BLaER1 (cell line): ENCODE results near the gene HNRNPUL2.

Experiments
- H3K27ac ChIP-seq: shearing (Covaris generic); formaldehyde crosslinking; 2 replicates; pipeline ENCODE4 v1.8.1; 2022
- H3K27me3 ChIP-seq: shearing (Covaris generic); formaldehyde crosslinking; 2 replicates; pipeline ENCODE4 v1.8.1; 2022
- H3K36me3 ChIP-seq: shearing (Covaris generic); formaldehyde crosslinking; 2 replicates; pipeline ENCODE4 v1.8.1; 2022
- H3K4me1 ChIP-seq: shearing (Covaris generic); formaldehyde crosslinking; 2 replicates; pipeline ENCODE4 v1.8.1; 2022
- H3K4me2 ChIP-seq: shearing (Covaris generic); formaldehyde crosslinking; 2 replicates; pipeline ENCODE4 v1.8.1; 2022
- H3K4me3 ChIP-seq: shearing (Covaris generic); formaldehyde crosslinking; 2 replicates; pipeline ENCODE4 v1.8.1; 2022
- H3K9ac ChIP-seq: shearing (Covaris generic); formaldehyde crosslinking; 2 replicates; pipeline ENCODE4 v1.8.1; 2022
- H3K9me3 ChIP-seq: shearing (Covaris generic); formaldehyde crosslinking; 2 replicates; pipeline ENCODE4 v1.8.1; 2022
- H4K20me1 ChIP-seq: shearing (Covaris generic); formaldehyde crosslinking; 2 replicates; pipeline ENCODE4 v1.8.1; 2022
- Cebpa-rat ChIP-seq: shearing (Covaris generic); IDR thresholded peaks from 2 replicates; pipeline ENCODE4 v1.8.1; 2022

Gene HNRNPUL2

GRCh38 chr11:62673196-62673525 lies 54.1 kb downstream of the HNRNPUL2 start:
- H3K9ac ChIP-seq = peak overlapping the region; percentile 95; the same call in 1 of the 2 replicates
- no peak overlapping the region for H3K27ac ChIP-seq
- H3K4me1 ChIP-seq = peaks cover 59% of the 10 kb centered on the region
- H3K36me3 ChIP-seq = peaks cover 63% of the 10 kb centered on the region
- peak overlapping the region; percentile 87; the same call in 1 of the 2 replicates for H3K4me3 ChIP-seq
- H3K9me3 ChIP-seq = no peaks in the 10 kb centered on the region
- peaks cover 37% of the 10 kb centered on the region for H4K20me1 ChIP-seq
- H3K4me2 ChIP-seq = peak overlapping the region; percentile 91
- no peaks in the 10 kb centered on the region for H3K27me3 ChIP-seq
- TF ChIP-seq Cebpa-rat = no peak

GRCh38 chr11:62671608-62672389 lies 55.5 kb downstream of the HNRNPUL2 start, which contains the start of the genes LBHD1 and UQCC3:
TSS of gene LBHD1 (minus strand) at chr11:62672267. CDS start at chr11:62670031, 2,236 bp downstream.
TSS of gene UQCC3 (plus strand) at chr11:62671673. CDS start at chr11:62671746, 73 bp downstream.
- H3K9me3 ChIP-seq = no peaks in the 10 kb centered on the region
- H3K9ac ChIP-seq = peak within 1 kb of the TSS; percentile 95
- peaks cover 59% of the 10 kb centered on the region for H3K4me1 ChIP-seq
- H4K20me1 ChIP-seq = peaks cover 31% of the 10 kb centered on the region
- no peaks in the 10 kb centered on the region for H3K27me3 ChIP-seq
- TF ChIP-seq Cebpa-rat = no peak
- H3K4me2 ChIP-seq = peak within 1 kb of the TSS; percentile 91
- peak within 1 kb of the TSS; percentile 87 for H3K4me3 ChIP-seq
- H3K36me3 ChIP-seq = peaks cover 61% of the 10 kb centered on the region
- peak within 1 kb of the TSS; percentile 86 for H3K27ac ChIP-seq

DNA sequence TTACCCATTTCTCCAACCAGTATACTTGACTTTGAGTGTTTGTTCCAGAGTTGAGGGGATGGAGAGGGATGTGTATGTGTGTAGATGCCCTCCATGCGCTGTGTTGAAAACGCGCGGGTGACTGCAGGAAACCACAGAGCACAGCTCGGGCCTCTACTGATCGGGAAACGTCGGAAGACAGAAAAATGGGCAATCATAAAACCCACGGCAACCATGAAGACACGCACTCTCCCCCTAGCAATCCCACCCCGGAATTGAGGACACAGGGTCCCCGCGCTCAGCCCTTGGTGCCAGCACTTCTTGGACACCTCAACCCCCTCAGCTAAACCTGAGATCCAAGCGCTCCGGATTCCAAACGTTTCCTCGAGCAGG lies 56.0 kb downstream of the HNRNPUL2 start:
- H3K4me3 ChIP-seq = peak overlapping the region; percentile 87
- H3K4me2 ChIP-seq = peak overlapping the region; percentile 91
- no peaks in the 10 kb centered on the region for H3K27me3 ChIP-seq
- H3K9me3 ChIP-seq = no peaks in the 10 kb centered on the region
- TF ChIP-seq Cebpa-rat = no peak
- peak overlapping the region; percentile 95 for H3K9ac ChIP-seq
- H4K20me1 ChIP-seq = peaks cover 31% of the 10 kb centered on the region
- peaks cover 61% of the 10 kb centered on the region for H3K36me3 ChIP-seq
- peak overlapping the region; percentile 86 for H3K27ac ChIP-seq
- H3K4me1 ChIP-seq = peaks cover 62% of the 10 kb centered on the region

- no peak overlapping the region for H3K4me3 ChIP-seq
- TF ChIP-seq Cebpa-rat = no peak
- H3K4me1 ChIP-seq = peaks cover 66% of the 10 kb centered on the region
- H3K27ac ChIP-seq = no peak overlapping the region
- no peaks in the 10 kb centered on the region for H3K9me3 ChIP-seq
- H3K36me3 ChIP-seq = peaks cover 47% of the 10 kb centered on the region
- H3K9ac ChIP-seq = 0 out of 2 replicates have a peak overlapping the region, but pooled peaks have one; percentile 5
- peak overlapping the region; percentile 91 for H3K4me2 ChIP-seq
- H3K27me3 ChIP-seq = no peaks in the 10 kb centered on the region
- H4K20me1 ChIP-seq = peaks cover 31% of the 10 kb centered on the region
Measured at GRCh38 chr11:62669420-62670161, 57.7 kb downstream of the HNRNPUL2 start.

DNA sequence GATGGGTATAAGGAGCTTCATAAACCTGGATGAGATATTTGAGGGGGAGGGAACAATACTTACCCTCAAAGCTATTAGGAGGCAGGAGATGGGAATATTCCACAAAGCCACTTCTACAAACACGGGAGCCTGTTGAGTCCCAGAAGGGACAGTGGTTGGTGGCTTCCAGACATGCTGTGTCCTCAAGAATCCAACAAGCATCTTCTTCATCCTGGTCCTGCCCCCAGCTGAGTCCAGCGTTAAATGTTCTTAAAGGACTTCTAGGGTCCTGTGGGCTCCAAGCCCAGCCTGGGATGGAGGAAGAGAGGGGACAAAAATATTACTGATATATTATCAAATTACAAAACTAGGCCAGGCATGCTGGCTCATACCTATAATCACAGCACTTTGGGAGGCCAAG lies 59.8 kb downstream of the HNRNPUL2 start:
- Histone ChIP-seq H3K4me3 (0 out of 2 replicates have a peak overlapping the region, but pooled peaks have one; percentile 96), H3K4me1 (peaks cover 57% of the 10 kb centered on the region), H3K9ac (peak overlapping the region; percentile 97), H3K27ac (no peak overlapping the region), H3K9me3 (no peaks in the 10 kb centered on the region), H4K20me1 (peaks cover 17% of the 10 kb centered on the region), H3K27me3 (no peaks in the 10 kb centered on the region), H3K36me3 (peaks cover 35% of the 10 kb centered on the region), H3K4me2 (peak overlapping the region; percentile 97)
- no peak for TF ChIP-seq Cebpa-rat

- Histone ChIP-seq H3K4me3 (peak overlapping the region; percentile 96), H3K27me3 (no peaks in the 10 kb centered on the region), H3K4me2 (peak overlapping the region; percentile 97), H3K4me1 (peaks cover 55% of the 10 kb centered on the region), H3K27ac (peak overlapping the region; percentile 92), H3K36me3 (peaks cover 46% of the 10 kb centered on the region), H3K9me3 (no peaks in the 10 kb centered on the region), H3K9ac (peak overlapping the region; percentile 97), H4K20me1 (peaks cover 16% of the 10 kb centered on the region)
- no peak for TF ChIP-seq Cebpa-rat
Measured at GRCh38 chr11:62666259-62666926, 60.9 kb downstream of the HNRNPUL2 start.

- H3K4me1 ChIP-seq = peaks cover 52% of the 10 kb centered on the region
- peaks cover 52% of the 10 kb centered on the region for H3K36me3 ChIP-seq
- peak overlapping the region; percentile 97 for H3K9ac ChIP-seq
- H3K4me3 ChIP-seq = peak overlapping the region; percentile 96
- TF ChIP-seq Cebpa-rat = no peak
- H3K9me3 ChIP-seq = no peaks in the 10 kb centered on the region
- peak overlapping the region; percentile 97 for H3K4me2 ChIP-seq
- H3K27ac ChIP-seq = peak overlapping the region; percentile 92
- peaks cover 16% of the 10 kb centered on the region for H4K20me1 ChIP-seq
- H3K27me3 ChIP-seq = no peaks in the 10 kb centered on the region
Measured at GRCh38 chr11:62665599-62666258, 61.5 kb downstream of the HNRNPUL2 start.

- peak within 1 kb of the TSS; percentile 92 for H3K27ac ChIP-seq
- H4K20me1 ChIP-seq = peaks cover 16% of the 10 kb centered on the region
- peaks cover 46% of the 10 kb centered on the region for H3K4me1 ChIP-seq
- H3K36me3 ChIP-seq = peaks cover 56% of the 10 kb centered on the region
- no peaks in the 10 kb centered on the region for H3K27me3 ChIP-seq
- H3K9me3 ChIP-seq = no peaks in the 10 kb centered on the region
- peak within 1 kb of the TSS; percentile 97 for H3K9ac ChIP-seq
- TF ChIP-seq Cebpa-rat = no peak
- H3K4me2 ChIP-seq = peak within 1 kb of the TSS; percentile 97
- H3K4me3 ChIP-seq = peak within 1 kb of the TSS; percentile 96
Measured at GRCh38 chr11:62665075-62665598, 62.1 kb downstream of the HNRNPUL2 start, which contains the start of the genes C11orf98 and CSKMT. TSS of gene C11orf98 (minus strand) at chr11:62665210. CDS start at chr11:62665169, 41 bp downstream. TSS of gene CSKMT (plus strand) at chr11:62665312. CDS start at chr11:62665880, 568 bp downstream.
